ENCODE data around the gene ELF5. TPM values are rescaled to one million over a fixed set of nuclear protein-coding genes. Genes with fewer than 3 reads are reported as not detected.

Gene ELF5
- total RNA-seq, 4 donors from 2014 or later: not detected

DNA sequence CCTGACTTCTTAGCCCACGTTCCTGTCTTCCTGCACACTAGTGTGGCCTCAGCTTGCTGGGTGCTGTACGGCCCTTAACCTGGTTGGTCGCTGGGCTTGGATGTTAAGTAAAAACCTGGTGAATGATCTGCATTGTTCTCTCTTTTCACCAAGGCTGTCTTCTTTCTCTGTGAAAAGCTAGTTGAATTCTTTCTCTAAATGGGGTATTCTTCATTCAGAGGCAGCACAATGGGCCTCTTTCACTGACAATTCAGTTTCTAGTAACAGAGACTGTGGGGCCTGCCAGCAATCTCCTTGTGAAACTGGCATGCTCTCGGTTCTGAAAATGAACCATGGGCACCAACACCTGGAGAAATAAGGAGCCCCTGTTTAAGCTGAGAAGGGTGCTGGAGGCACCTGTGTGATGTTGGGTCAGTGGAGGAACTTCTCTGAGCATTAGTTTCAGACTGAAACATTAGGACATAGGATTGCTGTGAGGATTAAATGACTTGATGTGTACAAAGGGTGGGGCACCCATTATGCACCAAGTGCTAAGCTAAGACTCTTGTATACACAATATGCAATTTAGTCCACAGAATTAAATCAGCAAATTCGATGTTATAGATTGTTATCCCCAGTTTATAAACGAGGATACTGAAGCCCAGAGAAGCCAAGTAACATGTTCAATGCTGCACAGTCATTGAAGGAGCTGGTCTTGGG is 33.1 kb upstream of the ELF5 start:
- no peak for DNase-seq

GRCh38 chr11:34542089-34542488 is 28.5 kb upstream of the ELF5 start:
- intact Hi-C loops (cut with DNase I; ENCODE audit: low total_unique reads): no loop called here
- peaks cover 22% of the 10 kb centered on the region for H3K27me3 ChIP-seq
- H3K36me3 ChIP-seq: no peaks in the 10 kb centered on the region
- TF ChIP-seq POLR2AphosphoS5 (IDR thresholded peaks at IDR 0.05) (no peak), CTCF (IDR thresholded peaks at IDR 0.05) (no peak), POLR2A (IDR thresholded peaks at IDR 0.05) (no peak), EP300 (IDR thresholded peaks at IDR 0.05; ENCODE audit: low read depth) (no peak)
- DNase-seq: no peak
- no peak overlapping the region for H3K27ac ChIP-seq
- H3K4me1 ChIP-seq: no peaks in the 10 kb centered on the region
- no peaks in the 10 kb centered on the region for H3K9me3 ChIP-seq
- H3K4me3 ChIP-seq: no peak overlapping the region
- in situ Hi-C loops (cut with MboI; ENCODE audit: low pct_ligation_motif_present in 1 of 4, low pct_unique_long_range_greater_than_20kb in 1 of 4, low sequenced_read_pairs in 3 of 4): no loop called here

More for the DNA sequence above, 33.1 kb upstream of the ELF5 start:
- Histone ChIP-seq H3K36me3 (no peaks in the 10 kb centered on the region), H3K9me3 (no peaks in the 10 kb centered on the region), H3K27me3 (peaks cover 13% of the 10 kb centered on the region), H3K4me3 (no peak overlapping the region), H3K27ac (no peak overlapping the region), H3K4me1 (no peaks in the 10 kb centered on the region)
- no peak for TF ChIP-seq POLR2A (IDR thresholded peaks at IDR 0.05)
- TF ChIP-seq EP300 (IDR thresholded peaks at IDR 0.05; ENCODE audit: low read depth): no peak
- TF ChIP-seq CTCF (IDR thresholded peaks at IDR 0.05): no peak
- TF ChIP-seq POLR2AphosphoS5 (IDR thresholded peaks at IDR 0.05): no peak
- in situ Hi-C loops (cut with MboI; ENCODE audit: low pct_ligation_motif_present in 1 of 4, low pct_unique_long_range_greater_than_20kb in 1 of 4, low sequenced_read_pairs in 3 of 4): no loop called here
- intact Hi-C loops (cut with DNase I; ENCODE audit: low total_unique reads): no loop called here
- 21 to 41% methylated on average over 2 to 6 of the region's 6 CpGs for WGBS, 2 donors (ENCODE audit: low coverage in 1 of 2)

DNA sequence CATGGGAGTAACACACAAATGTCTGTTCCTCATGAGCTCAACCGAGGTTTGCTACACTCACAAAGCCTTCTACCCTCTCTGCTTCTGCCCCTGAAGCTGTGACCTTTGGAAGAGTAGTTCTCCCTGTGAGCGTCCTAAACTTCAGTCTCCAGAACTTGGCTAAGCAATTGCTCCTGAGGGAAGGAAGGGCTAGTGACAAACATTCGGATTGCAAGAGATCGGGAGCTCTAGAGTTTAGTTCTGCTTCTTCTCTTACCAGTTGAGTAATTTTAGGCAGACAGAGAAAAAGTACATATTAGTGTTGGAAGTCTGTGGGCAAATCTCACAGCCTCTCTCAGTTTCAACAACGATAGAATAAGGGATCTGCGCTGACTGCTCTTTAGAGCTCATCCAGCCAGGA is 27.3 kb upstream of the ELF5 start:
- H3K4me1 ChIP-seq: no peaks in the 10 kb centered on the region
- intact Hi-C loops (cut with DNase I; ENCODE audit: low total_unique reads): no loop called here
- DNase-seq: no peak
- peaks cover 22% of the 10 kb centered on the region for H3K27me3 ChIP-seq
- H3K4me3 ChIP-seq: no peak overlapping the region
- in situ Hi-C loops (cut with MboI; ENCODE audit: low pct_ligation_motif_present in 1 of 4, low pct_unique_long_range_greater_than_20kb in 1 of 4, low sequenced_read_pairs in 3 of 4): no loop called here
- TF ChIP-seq EP300 (IDR thresholded peaks at IDR 0.05; ENCODE audit: low read depth) (no peak), CTCF (IDR thresholded peaks at IDR 0.05) (no peak), POLR2A (IDR thresholded peaks at IDR 0.05) (no peak)
- 83 to 84% methylated on average over 3 to 6 of the region's 6 CpGs for WGBS, 2 donors (ENCODE audit: low coverage in 1 of 2)
- no peaks in the 10 kb centered on the region for H3K36me3 ChIP-seq
- no peak overlapping the region for H3K27ac ChIP-seq
- no peaks in the 10 kb centered on the region for H3K9me3 ChIP-seq

DNA sequence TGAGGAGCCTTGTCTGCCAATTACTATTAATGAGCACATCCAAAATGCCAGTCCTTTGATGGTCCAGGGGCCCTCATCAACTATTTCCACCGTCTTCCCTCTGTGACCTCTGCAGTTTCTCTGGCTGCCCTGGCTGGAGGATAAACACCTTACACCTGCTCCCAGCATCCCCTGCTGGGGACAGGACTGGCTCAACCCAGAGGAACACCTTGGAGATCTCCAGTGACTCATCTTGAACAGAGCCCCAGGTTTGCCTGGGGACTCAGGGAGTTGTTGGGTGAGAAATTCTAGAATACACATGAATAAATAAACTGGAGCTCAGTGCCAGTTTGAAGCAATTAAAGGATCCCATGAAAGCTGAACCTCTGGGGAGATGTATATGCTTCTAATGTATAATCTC is 24.0 kb upstream of the ELF5 start:
- 88% methylated on average over 1 of the region's 1 CpG; no CpG with 5 or more reads in 1 of the 2 donors for WGBS, 2 donors (ENCODE audit: low coverage in 1 of 2)
- in situ Hi-C loops (cut with MboI; ENCODE audit: low pct_ligation_motif_present in 1 of 4, low pct_unique_long_range_greater_than_20kb in 1 of 4, low sequenced_read_pairs in 3 of 4) (no loop called here), intact Hi-C loops (cut with DNase I; ENCODE audit: low total_unique reads) (no loop called here)
- Histone ChIP-seq H3K27ac (no peak overlapping the region), H3K4me1 (no peaks in the 10 kb centered on the region), H3K36me3 (no peaks in the 10 kb centered on the region), H3K4me3 (no peak overlapping the region), H3K27me3 (peaks cover 18% of the 10 kb centered on the region), H3K9me3 (no peaks in the 10 kb centered on the region)
- no peak for TF ChIP-seq POLR2AphosphoS5 (IDR thresholded peaks at IDR 0.05)
- DNase-seq: no peak

- no peaks in the 10 kb centered on the region for H3K4me1 ChIP-seq
- intact Hi-C loops (cut with DNase I; ENCODE audit: low total_unique reads): no loop called here
Measured at GRCh38 chr11:34536056-34536455, 22.5 kb upstream of the ELF5 start.

More at GRCh38 chr11:34536056-34536455, 22.5 kb upstream of the ELF5 start:
- no peak overlapping the region for H3K27ac ChIP-seq
- TF ChIP-seq POLR2AphosphoS5 (IDR thresholded peaks at IDR 0.05): no peak
- TF ChIP-seq CTCF (IDR thresholded peaks at IDR 0.05): no peak
- no peak for TF ChIP-seq EP300 (IDR thresholded peaks at IDR 0.05; ENCODE audit: low read depth)
- no peak for TF ChIP-seq POLR2A (IDR thresholded peaks at IDR 0.05)
- no peak overlapping the region for H3K4me3 ChIP-seq
- in situ Hi-C loops (cut with MboI; ENCODE audit: low pct_ligation_motif_present in 1 of 4, low pct_unique_long_range_greater_than_20kb in 1 of 4, low sequenced_read_pairs in 3 of 4): no loop called here
- no peaks in the 10 kb centered on the region for H3K36me3 ChIP-seq
- H3K27me3 ChIP-seq: peaks cover 7% of the 10 kb centered on the region
- no peak for DNase-seq
- H3K9me3 ChIP-seq: no peaks in the 10 kb centered on the region

Data from transverse colon (tissue), 4 donors.